SHP77 treated with DMSO at 0.1 percent for 48 hours (cell line): ENCODE results near the gene PCDHB12.
"Not testable (repeated sequence)": the region's sequence is repeated elsewhere in the genome, so short reads cannot be mapped to it uniquely, and the experiment has no call there.

Experiments used
- DNase-seq: peaks from one replicate; lab custom pipeline; 2025; lab: John Stamatoyannopoulos, UW

PCDHB12 gene

DNA sequence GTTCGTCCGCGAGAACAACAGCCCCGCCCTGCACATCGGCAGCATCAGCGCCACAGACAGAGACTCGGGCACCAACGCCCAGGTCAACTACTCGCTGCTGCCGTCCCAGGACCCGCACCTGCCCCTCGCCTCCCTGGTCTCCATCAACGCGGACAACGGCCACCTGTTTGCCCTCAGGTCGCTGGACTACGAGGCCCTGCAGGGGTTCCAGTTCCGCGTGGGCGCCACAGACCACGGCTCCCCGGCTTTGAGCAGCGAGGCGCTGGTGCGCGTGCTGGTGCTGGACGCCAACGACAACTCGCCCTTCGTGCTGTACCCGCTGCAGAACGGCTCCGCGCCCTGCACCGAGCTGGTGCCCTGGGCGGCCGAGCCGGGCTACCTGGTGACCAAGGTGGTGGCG is 1.8 kb downstream of the PCDHB12 start:
- DNase-seq, result not testable (repeated sequence)

DNA sequence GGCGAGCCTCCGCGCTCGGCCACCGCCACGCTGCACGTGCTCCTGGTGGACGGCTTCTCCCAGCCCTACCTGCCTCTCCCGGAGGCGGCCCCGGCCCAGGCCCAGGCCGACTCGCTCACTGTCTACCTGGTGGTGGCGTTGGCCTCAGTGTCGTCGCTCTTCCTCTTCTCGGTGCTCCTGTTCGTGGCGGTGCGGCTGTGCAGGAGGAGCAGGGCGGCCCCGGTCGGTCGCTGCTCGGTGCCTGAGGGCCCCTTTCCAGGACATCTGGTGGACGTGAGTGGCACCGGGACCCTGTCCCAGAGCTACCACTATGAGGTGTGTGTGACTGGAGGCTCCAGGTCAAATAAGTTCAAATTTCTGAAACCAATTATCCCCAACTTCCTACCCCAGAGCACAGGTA is 2.3 kb downstream of the PCDHB12 start:
- DNase-seq, result not testable (repeated sequence)

DNA sequence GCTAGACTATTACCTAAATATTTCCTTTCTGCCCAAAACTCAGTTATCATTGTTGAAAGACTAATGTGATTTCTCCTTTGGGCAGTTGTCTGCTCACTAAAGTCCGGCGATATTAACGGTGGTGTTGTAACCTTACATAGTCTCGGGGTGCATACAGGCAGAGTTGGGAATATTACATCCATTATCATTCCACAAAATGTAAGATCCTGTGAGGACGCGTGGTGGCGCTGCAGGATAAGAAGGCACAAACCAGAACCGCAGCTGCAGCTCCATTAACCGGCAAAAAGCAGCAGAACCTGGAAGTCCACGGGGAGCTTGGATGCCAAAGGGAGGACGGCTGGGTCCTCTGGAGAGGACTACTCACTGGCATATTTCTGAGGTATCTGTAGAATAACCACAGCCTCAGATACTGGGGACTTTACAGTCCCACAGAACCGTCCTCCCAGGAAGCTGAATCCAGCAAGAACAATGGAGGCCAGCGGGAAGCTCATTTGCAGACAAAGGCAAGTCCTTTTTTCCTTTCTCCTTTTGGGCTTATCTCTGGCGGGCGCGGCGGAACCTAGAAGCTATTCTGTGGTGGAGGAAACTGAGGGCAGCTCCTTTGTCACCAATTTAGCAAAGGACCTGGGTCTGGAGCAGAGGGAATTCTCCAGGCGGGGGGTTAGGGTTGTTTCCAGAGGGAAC is 5.3 kb downstream of the PCDHB12 start, which contains the start of gene PCDHB13:
PCDHB13 (plus strand) TSS at position 264 of the 684 bp plus-strand sequence; CDS start at position 469, 205 bp downstream.
- DNase-seq, result peak; percentile 36

DNA sequence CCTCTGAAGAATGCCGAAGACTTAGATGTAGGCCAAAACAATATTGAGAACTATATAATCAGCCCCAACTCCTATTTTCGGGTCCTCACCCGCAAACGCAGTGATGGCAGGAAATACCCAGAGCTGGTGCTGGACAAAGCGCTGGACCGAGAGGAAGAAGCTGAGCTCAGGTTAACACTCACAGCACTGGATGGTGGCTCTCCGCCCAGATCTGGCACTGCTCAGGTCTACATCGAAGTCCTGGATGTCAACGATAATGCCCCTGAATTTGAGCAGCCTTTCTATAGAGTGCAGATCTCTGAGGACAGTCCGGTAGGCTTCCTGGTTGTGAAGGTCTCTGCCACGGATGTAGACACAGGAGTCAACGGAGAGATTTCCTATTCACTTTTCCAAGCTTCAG is 6.1 kb downstream of the PCDHB12 start:
- DNase-seq, result not testable (repeated sequence)

DNA sequence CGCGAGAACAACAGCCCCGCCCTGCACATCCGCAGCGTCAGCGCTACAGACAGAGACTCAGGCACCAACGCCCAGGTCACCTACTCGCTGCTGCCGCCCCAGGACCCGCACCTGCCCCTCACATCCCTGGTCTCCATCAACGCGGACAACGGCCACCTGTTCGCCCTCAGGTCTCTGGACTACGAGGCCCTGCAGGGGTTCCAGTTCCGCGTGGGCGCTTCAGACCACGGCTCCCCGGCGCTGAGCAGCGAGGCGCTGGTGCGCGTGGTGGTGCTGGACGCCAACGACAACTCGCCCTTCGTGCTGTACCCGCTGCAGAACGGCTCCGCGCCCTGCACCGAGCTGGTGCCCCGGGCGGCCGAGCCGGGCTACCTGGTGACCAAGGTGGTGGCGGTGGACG is 7.0 kb downstream of the PCDHB12 start:
- not testable (repeated sequence) for DNase-seq

DNA sequence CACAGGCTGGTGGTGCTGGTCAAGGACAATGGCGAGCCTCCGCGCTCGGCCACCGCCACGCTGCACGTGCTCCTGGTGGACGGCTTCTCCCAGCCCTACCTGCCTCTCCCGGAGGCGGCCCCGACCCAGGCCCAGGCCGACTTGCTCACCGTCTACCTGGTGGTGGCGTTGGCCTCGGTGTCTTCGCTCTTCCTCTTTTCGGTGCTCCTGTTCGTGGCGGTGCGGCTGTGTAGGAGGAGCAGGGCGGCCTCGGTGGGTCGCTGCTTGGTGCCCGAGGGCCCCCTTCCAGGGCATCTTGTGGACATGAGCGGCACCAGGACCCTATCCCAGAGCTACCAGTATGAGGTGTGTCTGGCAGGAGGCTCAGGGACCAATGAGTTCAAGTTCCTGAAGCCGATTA is 7.5 kb downstream of the PCDHB12 start:
- DNase-seq, result not testable (repeated sequence)

DNA sequence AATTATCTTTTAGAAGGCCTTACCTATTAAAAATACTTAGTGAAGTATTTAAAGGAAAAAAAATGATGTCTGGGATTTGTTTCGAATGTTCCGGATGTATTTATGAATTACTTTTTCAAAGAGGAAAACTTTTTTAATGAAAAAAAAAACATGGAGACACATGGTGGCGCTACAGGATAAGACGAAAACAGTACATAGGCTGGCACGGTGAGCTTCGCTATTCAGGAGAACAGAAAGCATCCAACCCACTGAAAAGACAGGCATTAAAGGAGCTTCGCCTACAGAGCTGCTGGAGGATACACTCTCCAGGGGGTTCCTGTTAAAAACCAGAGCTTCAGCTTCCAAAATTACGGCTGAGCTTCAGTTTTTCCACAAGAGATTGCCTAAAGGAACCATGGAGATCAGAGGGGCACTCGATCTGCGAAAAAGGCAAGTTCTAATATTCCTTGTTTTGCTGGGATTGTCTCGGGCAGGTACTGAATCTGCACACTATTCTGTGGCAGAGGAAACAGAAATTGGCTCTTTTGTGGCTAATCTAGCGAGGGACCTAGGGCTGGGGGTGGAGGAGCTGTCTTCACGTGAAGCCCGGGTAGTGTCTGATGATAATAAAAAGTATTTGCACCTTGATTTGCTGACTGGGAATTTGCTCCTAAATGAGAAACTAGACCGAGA is 14.7 kb downstream of the PCDHB12 start, which contains the start of gene PCDHB14:
PCDHB14 (plus strand) TSS at position 232 of the 672 bp plus-strand sequence; CDS start at position 395, 163 bp downstream.
- DNase-seq, result peak; percentile 68

DNA sequence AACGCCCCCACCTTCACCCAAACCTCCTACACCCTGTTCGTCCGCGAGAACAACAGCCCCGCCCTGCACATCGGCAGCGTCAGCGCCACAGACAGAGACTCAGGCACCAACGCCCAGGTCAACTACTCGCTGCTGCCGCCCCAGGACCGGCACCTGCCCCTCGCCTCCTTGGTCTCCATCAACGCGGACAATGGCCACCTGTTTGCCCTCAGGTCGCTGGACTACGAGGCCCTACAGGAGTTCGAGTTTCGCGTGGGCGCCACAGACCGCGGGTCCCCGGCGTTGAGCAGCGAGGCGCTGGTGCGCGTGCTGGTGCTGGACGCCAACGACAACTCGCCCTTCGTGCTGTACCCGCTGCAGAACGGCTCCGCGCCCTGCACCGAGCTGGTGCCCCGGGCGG is 16.3 kb downstream of the PCDHB12 start:
- DNase-seq, result not testable (repeated sequence)

DNA sequence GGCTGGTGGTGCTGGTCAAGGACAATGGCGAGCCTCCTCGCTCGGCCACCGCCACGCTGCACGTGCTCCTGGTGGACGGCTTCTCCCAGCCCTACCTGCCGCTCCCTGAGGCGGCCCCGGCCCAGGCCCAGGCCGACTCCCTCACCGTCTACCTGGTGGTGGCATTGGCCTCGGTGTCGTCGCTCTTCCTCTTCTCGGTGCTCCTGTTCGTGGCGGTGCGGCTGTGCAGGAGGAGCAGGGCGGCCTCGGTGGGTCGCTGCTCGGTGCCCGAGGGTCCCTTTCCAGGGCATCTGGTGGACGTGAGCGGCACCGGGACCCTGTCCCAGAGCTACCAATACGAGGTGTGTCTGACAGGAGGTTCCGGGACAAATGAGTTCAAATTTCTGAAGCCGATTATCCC is 16.9 kb downstream of the PCDHB12 start:
- DNase-seq, result not testable (repeated sequence)

DNA sequence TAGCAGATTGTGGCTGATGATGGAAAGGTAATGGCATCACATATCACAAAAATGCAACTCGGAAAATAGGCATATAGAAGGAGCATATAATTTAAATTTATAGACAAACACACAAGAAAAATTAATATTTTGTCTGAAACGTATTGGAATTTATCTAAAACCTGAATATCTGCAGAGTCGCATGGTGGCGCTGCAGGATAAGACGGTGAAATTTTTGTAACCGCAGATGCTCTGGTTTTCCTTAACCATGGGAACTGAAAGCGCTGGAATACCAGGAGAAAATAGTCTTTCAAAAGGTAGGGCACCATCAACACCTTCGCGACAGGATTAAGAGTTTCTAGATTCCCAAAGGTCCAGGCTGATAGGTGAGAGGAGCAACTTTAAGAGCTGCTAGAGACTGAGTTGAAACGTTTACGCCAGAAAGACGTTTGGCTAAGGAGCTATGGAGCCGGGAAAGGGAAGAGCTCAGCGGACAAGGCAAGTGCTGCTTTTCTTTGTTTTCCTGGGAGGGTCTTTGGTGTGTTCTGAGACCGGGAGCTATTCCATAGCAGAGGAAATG is 25.7 kb downstream of the PCDHB12 start:
- no peak for DNase-seq

DNA sequence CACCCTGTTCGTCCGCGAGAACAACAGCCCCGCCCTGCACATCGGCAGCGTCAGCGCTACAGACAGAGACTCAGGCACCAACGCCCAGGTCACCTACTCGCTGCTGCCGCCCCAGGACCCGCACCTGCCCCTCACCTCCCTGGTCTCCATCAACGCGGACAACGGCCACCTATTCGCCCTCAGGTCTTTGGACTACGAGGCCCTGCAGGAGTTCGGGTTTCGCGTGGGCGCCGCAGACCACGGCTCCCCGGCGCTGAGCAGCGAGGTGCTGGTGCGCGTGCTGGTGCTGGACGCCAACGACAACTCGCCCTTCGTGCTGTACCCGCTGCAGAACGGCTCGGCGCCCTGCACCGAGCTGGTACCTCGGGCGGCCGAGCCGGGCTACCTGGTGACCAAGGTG is 27.4 kb downstream of the PCDHB12 start:
- not testable (repeated sequence) for DNase-seq

DNA sequence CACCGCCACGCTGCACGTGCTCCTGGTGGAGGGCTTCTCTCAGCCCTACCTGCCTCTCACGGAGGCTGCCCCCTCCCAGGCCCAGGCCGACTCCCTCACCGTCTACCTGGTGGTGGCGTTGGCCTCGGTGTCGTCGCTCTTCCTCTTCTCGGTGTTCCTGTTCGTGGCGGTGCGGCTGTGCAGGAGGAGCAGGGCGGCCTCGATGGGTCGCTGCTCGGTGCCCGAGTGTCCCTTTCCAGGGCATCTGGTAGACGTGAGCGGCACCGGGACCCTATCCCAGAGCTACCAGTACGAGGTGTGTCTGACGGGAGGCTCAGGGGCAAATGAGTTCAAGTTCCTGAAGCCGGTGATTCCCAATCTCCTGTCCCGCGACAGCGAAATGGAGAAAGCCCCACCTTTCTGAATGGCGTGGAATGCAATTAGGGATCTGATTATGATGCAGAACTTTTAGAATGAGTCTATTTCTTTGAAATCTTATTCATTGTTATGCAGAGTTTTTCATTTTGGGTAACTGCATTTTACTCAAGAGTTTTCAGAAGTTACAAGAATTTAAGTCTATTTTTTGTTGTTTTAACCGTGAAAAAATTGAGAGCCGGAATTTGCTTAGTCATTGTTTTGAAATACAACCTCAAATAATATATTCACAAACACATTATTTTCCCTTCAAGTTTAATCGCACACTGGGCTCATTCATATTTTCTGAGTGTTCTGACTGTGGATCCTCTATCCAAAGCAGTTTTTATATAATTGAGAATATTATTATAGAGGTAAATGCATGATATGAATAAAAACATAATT is 28.2 kb downstream of the PCDHB12 start:
- no peak for DNase-seq

DNA sequence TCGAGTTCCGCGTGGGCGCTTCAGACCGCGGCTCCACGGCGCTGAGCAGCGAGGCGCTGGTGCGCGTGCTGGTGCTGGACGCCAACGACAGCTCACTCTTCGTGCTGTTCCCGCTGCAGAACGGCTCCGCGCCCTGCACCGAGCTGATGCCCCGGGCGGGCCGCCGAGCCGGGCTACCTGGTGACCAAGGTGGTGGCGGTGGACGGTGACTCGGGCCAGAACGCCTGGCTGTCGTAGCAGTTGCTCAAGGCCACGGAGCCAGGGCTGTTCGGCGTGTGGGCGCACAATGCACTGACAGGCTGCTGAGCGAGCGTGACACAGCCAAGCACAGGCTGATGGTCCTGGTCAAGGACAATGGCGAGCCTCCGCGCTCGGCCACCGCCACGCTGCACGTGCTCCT is 33.0 kb downstream of the PCDHB12 start:
- DNase-seq, result no peak

DNA sequence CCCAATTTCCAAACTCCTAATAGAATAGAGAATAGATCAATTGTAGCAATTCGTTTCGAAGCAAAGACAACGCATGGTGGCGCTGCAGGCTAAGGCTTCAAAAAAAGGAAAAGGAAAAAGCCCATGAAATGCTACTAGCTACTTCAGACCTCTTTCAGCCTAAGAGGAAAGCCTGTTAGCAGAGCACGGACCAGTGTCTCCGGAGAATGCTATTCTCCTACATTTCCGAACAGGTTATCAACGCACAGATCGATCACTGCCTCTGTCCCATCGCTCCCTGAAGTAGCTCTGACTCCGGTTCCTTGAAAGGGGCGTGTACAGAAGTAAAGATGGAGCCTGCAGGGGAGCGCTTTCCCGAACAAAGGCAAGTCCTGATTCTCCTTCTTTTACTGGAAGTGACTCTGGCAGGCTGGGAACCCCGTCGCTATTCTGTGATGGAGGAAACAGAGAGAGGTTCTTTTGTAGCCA is 36.8 kb downstream of the PCDHB12 start, which contains the start of gene PCDHB15:
PCDHB15 (plus strand) TSS at position 146 of the 468 bp plus-strand sequence; CDS start at position 330, 184 bp downstream.
- DNase-seq, result no peak

DNA sequence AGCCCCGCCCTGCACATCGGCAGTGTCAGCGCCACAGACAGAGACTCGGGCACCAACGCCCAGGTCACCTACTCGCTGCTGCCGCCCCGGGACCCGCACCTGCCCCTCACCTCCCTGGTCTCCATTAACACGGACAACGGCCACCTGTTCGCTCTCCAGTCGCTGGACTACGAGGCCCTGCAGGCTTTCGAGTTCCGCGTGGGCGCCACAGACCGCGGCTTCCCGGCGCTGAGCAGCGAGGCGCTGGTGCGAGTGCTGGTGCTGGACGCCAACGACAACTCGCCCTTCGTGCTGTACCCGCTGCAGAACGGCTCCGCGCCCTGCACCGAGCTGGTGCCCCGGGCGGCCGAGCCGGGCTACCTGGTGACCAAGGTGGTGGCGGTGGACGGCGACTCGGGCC is 38.5 kb downstream of the PCDHB12 start:
- not testable (repeated sequence) for DNase-seq

DNA sequence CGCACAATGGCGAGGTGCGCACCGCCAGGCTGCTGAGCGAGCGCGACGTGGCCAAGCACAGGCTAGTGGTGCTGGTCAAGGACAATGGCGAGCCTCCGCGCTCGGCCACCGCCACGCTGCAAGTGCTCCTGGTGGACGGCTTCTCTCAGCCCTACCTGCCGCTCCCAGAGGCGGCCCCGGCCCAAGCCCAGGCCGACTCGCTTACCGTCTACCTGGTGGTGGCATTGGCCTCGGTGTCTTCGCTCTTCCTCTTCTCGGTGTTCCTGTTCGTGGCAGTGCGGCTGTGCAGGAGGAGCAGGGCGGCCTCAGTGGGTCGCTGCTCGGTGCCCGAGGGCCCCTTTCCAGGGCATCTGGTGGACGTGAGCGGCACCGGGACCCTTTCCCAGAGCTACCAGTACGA is 38.9 kb downstream of the PCDHB12 start:
- DNase-seq, result not testable (repeated sequence)

DNA sequence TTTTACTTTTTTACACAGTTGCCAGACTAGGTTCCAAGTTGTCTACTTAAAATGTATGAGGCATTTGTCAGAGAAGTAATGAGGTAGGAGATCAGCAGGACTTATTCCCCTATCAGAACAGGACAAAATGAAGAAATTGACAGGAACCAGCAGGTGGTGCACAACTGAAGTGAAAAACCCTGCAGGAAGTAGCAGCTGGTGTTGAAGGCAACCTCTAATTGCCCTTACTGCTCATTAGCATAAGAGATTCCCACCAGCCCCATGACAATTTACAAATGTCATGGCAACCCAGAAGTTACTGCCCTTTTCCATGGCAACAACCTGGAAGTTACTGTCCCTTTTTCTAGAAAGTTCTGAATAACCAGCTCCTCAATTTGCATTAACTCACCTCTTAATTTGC is 42.1 kb downstream of the PCDHB12 start:
- no peak for DNase-seq

DNA sequence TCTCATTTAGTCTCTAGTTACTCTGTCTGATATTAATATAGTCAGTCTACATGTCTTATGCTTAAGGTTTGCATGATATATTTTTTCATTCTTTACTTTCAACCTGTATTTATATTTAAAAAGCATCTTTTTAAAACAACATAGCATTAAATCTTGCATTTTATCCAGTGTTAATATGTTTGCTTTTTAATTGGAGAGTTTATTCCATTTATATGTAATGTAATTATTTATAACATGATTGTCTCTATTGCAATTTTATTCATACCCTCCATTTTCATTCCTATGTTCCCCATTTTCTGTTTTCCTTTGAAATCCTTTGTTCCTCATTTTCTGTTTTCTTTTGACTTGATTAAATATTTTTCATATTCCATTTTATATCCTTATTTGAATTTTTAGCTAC is 49.9 kb downstream of the PCDHB12 start:
- no peak for DNase-seq

DNA sequence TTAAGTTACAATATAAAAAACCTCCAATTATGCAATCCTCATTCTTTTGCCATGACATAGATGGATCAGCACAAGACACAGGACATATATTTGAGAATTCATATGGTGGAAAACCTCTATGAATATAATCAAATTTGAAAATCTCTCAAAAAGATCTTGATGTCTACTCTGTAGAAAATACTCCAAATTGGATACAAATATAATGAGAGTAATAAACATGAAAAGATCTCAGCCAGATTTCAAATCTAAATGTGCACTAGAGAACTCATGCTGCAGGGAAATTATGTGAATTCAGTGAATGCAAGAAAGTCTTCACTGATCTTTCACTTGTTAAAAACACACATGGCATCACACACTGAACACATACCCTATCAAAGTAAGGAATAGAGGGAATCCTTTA is 50.4 kb downstream of the PCDHB12 start:
- DNase-seq, result no peak

DNA sequence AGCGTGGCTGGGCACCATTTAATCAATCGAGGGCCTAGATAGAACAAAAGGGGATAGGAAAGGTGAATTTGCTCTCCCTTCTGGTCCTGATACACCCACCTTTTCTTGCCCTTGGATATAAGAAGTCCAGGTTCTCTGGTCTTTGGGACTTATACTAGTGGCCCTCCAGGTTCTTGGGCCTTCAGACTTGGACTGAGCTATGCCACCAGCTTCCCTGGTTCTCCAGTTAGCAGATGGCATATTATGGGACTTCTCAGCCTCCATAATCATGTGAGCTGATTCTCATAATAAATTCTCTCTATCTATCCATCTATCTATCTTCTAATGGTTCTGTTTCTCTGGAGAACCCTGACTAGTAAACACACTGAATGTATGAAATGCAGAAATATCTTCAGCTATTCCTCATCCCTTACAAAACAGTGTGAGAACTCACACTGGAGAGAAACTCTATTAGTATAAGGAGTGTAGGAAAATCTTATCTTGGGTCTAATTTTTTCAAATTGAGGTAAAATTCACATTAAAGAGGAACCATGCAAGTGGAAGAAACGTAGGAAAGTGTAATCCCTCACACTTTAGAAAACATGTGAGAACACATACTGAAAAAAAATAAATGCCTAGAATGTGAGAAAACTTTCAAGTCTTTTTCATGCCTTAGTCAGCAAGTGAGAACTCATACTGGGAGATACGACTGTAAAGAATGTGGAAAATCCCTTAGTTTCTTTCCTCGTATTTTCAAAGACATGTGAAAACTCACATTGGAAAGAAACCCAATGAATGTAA is 52.1 kb downstream of the PCDHB12 start:
- DNase-seq, result no peak

DNA sequence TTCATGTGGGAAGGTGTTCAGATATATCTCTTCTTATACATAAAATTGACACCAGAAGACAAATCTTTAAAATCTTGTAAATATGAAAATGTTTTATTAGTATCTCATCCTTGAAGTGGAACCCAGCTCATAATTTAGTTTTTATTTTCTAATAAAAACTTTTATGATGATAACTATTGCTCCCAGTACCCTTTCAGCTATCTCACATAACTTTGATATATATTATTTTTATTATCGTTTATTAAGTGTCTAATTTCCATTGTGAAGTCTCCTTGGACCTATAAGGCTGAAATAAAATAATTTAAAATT is 52.7 kb downstream of the PCDHB12 start:
- no peak for DNase-seq
